Retinal pigment epithelial cell (primary cell): ENCODE measurements around the gene SUPT4H1.
A peak's percentile ranks its signal among the peaks of the same experiment; 100 is the strongest.

Experiments
- DNase-seq: peaks from one replicate; pipeline ENCODE4 v3.0.0-alpha.2; 2010; ENCODE audit warnings: low read depth
- H3K4me3 ChIP-seq: 2 replicates; pipeline ENCODE4 v1.5.1; 2011; ENCODE audit warnings: mild to moderate bottlenecking, low read length, control low read depth, moderate library complexity
- TF ChIP-seq, protein P1 (sequence below): conservative IDR thresholded peaks from 2 replicates; pipeline ENCODE4 v1.5.1; 2011; ENCODE audit warnings: low read depth, low read length, control low read depth, inconsistent platforms

SUPT4H1 gene

DNA sequence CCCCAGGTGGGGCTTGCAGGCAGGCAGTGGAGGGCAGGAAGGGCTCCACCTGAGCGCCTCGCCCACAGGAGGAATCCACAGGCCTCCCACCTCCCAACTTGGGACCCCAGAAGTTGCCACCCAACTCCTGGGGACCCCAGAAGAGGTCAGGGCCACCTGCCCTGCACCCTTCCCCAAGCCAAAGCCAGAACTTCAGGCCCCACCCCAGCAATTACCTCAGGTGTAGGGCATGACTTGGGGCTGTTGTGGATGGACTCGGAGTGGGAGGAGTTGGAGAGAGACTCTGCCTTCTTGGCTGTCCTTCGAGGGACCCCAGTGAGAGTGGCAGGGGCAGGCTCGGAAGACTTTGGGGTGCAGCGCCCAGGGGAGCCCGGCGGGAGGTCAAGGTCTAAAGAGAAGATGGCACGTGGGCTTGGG is 33.9 kb downstream of the SUPT4H1 start:
- TF ChIP-seq, protein P1, sequence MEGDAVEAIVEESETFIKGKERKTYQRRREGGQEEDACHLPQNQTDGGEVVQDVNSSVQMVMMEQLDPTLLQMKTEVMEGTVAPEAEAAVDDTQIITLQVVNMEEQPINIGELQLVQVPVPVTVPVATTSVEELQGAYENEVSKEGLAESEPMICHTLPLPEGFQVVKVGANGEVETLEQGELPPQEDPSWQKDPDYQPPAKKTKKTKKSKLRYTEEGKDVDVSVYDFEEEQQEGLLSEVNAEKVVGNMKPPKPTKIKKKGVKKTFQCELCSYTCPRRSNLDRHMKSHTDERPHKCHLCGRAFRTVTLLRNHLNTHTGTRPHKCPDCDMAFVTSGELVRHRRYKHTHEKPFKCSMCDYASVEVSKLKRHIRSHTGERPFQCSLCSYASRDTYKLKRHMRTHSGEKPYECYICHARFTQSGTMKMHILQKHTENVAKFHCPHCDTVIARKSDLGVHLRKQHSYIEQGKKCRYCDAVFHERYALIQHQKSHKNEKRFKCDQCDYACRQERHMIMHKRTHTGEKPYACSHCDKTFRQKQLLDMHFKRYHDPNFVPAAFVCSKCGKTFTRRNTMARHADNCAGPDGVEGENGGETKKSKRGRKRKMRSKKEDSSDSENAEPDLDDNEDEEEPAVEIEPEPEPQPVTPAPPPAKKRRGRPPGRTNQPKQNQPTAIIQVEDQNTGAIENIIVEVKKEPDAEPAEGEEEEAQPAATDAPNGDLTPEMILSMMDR = no peak
- no peak for DNase-seq
- H3K4me3 ChIP-seq = no peak overlapping the region

DNA sequence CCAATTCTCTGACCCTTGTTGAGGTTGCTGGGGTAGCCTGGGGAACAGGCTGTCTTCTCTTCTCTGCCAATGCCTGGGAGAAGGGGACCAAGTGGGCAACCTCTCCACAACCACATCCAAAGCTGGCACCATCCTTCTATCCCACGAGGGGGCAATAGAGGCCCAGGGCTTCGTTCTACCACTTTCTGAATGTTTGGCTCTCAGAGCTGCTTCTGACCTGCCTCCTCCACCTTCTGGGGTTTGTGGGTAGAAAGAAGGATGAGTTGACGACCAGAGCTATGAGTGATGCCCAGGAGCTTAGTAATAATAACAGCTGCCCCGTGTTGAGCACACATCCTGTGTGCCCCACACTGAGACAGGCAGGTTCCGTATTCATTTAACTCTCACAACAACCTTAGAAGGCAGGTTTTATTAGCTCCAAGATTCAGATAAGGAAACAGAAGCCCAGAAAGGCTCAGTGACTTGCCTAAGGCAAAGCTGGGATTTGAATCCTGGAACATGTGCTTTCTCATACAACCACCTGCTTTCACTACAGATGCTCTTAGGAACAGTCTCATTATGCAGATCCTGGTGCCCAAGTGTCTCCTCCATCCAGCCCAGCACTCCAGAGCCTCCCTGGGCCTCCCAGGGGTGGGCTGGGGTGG is 34.5 kb downstream of the SUPT4H1 start:
- peak; percentile 2 for DNase-seq
- H3K4me3 ChIP-seq = no peak overlapping the region
- TF ChIP-seq, protein P1 = peak; percentile 78

DNA sequence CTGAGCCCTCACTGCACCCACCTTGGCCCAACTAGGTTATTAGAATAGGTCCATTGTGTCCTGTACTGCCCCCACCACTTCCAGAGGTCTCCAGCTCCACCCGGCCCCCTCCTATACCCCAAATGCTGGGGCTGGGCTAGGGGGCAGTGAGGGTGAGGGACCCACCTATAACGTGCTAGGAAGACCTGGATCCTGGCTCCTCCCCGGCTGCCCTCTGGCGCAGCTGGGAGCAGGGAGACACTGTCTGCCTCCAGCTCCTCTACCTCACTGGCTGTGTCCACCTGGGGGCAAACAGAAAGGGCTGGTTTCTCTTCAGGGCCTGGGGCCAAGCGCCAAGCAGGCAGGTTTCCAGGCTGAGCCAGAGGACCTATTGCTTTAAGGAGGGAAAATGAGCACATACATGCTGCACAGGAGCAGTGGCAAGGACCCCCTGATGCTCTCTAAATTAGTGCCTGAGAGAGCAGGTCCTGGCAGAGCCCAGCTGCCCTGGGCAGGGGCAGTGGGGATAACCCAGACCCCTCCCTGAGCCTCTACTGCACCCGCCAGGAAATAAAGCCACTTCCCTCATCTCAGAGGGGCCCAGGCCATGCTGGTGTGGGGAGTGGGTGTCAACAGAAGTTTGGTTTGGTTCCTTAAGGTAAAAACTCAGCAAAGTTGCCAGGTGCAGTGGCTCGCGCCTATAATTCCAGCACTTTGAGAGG is 35.6 kb downstream of the SUPT4H1 start:
- DNase-seq = no peak
- TF ChIP-seq, protein P1 = no peak
- no peak overlapping the region for H3K4me3 ChIP-seq

DNA sequence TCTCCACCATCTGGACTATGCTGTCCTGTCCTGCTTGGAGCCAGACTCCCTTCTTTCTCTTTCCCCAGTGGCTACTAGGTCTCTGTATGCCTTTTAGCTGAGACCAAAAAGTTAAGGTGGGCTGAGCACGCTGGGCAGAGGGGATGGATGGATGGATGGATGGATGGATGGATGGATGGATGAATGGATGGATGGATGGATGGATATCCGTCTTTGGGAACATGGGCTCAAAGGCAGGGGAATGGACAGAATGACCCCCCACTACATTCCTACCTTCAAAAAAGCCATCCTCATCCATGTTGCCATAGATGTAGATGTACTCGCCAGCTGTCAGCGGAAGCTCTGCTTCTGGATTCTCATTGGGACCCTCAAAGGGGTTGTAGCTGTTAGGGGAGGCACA is 36.3 kb downstream of the SUPT4H1 start:
- TF ChIP-seq, protein P1 = no peak
- no peak overlapping the region for H3K4me3 ChIP-seq
- no peak for DNase-seq

DNA sequence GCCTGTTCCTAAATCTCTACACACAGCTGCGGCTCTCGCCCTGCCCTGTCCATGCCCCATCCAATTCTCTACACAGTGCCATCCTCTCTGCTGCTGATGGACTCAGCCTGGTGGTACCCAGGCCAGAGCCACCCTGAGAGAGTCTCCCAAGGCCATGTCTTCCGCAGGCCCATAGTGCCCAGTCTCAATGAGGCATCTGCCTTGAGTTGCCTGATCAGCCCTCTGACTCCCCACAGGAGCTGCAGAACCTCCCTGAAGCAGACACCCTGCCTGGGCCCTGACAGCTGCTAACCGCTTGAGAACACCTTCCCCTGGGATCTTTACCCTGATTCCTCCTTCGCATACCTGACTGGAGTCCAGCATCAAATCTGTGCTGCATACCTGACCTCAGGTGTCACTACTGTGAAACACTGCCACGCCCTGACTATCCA is 36.7 kb downstream of the SUPT4H1 start:
- no peak overlapping the region for H3K4me3 ChIP-seq
- DNase-seq = no peak
- TF ChIP-seq, protein P1 = no peak

DNA sequence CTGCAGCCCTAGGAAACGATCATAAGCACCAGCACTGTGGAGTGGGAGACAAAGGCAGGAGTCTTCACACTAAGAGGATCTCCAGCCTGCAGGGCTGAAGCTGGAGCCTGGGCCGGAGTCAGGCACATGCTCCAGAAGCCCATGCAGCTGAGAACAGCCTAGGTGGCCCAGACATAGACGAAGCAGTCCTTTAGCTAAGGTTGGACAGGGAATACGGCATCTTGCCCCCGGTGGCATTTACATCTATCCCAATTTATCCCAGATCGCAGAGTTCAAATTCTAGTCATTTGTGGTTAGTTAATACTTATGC is 37.3 kb downstream of the SUPT4H1 start:
- no peak overlapping the region for H3K4me3 ChIP-seq
- no peak for DNase-seq
- TF ChIP-seq, protein P1 = no peak

DNA sequence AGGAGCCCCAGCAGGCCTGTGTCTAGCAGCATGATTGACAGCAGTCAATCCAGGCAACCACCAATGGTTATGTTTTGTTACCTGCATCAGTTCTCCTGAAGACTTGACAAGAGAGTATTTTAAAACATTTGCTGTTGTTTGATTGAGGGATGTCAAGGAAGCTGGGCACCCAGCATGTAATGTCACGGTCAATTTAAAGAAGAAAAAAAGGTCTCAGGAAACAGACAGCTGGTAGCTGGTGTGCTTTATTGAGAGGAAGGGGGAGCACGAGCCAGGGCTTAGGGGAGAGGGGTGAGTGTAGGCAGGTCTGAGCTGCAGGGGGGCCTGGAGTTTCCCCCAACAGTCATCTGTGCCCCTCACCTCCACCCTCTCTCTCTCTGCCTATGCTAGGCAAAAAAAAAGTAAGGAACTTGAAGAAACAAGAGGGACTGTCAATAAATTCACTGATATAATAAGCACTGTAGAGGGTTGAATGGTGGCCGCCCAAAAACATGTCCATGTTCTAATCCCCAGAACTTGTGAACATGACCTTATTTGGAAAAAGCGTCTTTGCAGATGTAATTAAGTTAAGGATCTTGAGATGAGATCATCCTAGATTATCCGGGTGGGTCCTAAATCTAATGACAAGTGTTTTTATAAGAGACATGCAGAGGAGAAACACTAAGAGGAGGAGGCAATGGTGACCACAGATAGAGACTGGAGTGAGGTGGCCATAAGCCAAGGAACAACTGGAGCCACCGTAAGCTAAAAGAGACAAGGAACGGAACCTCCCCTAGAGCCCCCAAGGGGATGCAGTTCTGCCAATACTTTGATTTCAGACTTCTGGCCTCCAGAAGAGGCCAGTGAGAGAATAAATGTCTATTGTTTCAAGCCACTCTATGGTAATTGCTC is 37.9 kb downstream of the SUPT4H1 start:
- H3K4me3 ChIP-seq = no peak overlapping the region
- DNase-seq = no peak
- TF ChIP-seq, protein P1 = no peak
